Measurements from ENCODE around the gene GDI2.

DNA sequence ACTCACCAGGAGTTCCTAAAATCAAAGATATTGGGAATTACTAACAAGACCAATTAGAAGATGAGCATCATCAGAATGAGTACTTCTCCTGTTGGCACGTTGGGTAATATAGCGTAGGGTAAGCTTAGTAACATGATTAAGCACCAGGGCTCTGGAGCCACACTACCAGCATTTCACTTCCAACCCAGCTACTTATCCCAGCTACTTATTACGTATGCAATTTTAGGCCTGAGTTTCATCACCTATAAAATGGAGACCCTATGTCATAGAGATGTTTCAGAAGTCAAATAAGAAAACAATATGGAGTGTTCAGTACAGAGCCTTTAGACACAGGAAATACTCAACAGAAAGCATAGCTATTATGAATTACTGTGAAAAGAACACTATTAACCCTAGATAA lies 19.0 kb downstream of the GDI2 start:
- TF ChIP-seq, protein P1, sequence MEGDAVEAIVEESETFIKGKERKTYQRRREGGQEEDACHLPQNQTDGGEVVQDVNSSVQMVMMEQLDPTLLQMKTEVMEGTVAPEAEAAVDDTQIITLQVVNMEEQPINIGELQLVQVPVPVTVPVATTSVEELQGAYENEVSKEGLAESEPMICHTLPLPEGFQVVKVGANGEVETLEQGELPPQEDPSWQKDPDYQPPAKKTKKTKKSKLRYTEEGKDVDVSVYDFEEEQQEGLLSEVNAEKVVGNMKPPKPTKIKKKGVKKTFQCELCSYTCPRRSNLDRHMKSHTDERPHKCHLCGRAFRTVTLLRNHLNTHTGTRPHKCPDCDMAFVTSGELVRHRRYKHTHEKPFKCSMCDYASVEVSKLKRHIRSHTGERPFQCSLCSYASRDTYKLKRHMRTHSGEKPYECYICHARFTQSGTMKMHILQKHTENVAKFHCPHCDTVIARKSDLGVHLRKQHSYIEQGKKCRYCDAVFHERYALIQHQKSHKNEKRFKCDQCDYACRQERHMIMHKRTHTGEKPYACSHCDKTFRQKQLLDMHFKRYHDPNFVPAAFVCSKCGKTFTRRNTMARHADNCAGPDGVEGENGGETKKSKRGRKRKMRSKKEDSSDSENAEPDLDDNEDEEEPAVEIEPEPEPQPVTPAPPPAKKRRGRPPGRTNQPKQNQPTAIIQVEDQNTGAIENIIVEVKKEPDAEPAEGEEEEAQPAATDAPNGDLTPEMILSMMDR (conservative IDR thresholded peaks at IDR 0.05), result no peak
- no peak for TF ChIP-seq ZFX (IDR thresholded peaks at IDR 0.05)

Measured in C4-2B (cell line).